H1 (cell line): ENCODE results near the gene RERE. TPM values are rescaled to one million over a fixed set of nuclear protein-coding genes. Genes with fewer than 3 reads are reported as not detected.

ENCODE experiments used
- ATF2 ChIP-seq: IDR thresholded peaks from 2 replicates; pipeline ENCODE4 v1.6.1; 2012; ENCODE audit warnings: low read length, inconsistent platforms
- BACH1 ChIP-seq: IDR thresholded peaks from 2 replicates; pipeline ENCODE4 v1.6.1; 2012; ENCODE audit warnings: low read length, improper control_type of control experiment
- POLR2AphosphoS5 ChIP-seq: IDR thresholded peaks from 2 replicates; pipeline ENCODE4 v1.6.1; 2011; ENCODE audit warnings: low read depth, low read length
- RXRA ChIP-seq: IDR thresholded peaks from 2 replicates; pipeline ENCODE4 v1.6.1; 2011; ENCODE audit warnings: low read depth, mild to moderate bottlenecking, low read length, moderate library complexity; ENCODE audit not compliant: insufficient read depth
- TBP ChIP-seq: IDR thresholded peaks from 2 replicates; pipeline ENCODE4 v1.6.1; 2011; ENCODE audit warnings: low read depth, low read length, improper control_type of control experiment
- polyA plus RNA-seq, 7 experiments: library from polyadenylated mRNA; depleted of rRNA in 3 of 7; stranded (reverse) in 5 of 7; unstranded in 2 of 7; fragments of >200 nt in 5 of 7; fragments of 200-250 nt in 2 of 7; gene quantifications; 1 replicate in 5 of 7; 2 replicates in 1 of 7; 4 replicates in 1 of 7; pipeline versions ENCODE4 v1.2.1 to v1.2.3, GENCODE V29; 2011 to 2013; ENCODE audit warnings: missing spikeins in 2 of 7, mixed read lengths in 2 of 7
- total RNA-seq: library from RNA; stranded (reverse); fragmentation: NEBNext Ultra II Directional; extraction: Animal tissue kit (Norgen Biotek cat#: 25700); gene quantifications from 2 replicates; pipeline ENCODE4 v1.2.1, GENCODE V29; 2021

Gene RERE
- total and polyA plus RNA-seq, 2 of the 8 experiments (the other 6 are each of a cell fraction or from before 2014, with no cell fraction given), result 15.3 to 142 TPM

GRCh38 chr1:8723010-8723409, 94.4 kb downstream of the RERE start (continued):
- TF ChIP-seq BACH1, result no peak
- TF ChIP-seq POLR2AphosphoS5, result no peak
- no peak for TF ChIP-seq ATF2
- TF ChIP-seq TBP, result no peak
- TF ChIP-seq RXRA, result no peak
